Epithelial cell of esophagus (primary cell): ENCODE results near the gene RNF114.

ENCODE experiments used
- DNase-seq: peaks from one replicate; pipeline ENCODE4 v3.0.0; 2010; ENCODE audit warnings: low read depth
- H3K4me3 ChIP-seq: 2 replicates; pipeline ENCODE4 v1.5.1; 2011; ENCODE audit warnings: mild to moderate bottlenecking, low read length, control low read depth
- CTCF ChIP-seq: IDR thresholded peaks from 2 replicates; pipeline ENCODE4 v1.5.1; 2011; ENCODE audit warnings: low read depth, mild to moderate bottlenecking, low read length, control low read depth, inconsistent platforms; ENCODE audit not compliant: insufficient read depth; ENCODE audit errors: missing control alignments

RNF114 gene

DNA sequence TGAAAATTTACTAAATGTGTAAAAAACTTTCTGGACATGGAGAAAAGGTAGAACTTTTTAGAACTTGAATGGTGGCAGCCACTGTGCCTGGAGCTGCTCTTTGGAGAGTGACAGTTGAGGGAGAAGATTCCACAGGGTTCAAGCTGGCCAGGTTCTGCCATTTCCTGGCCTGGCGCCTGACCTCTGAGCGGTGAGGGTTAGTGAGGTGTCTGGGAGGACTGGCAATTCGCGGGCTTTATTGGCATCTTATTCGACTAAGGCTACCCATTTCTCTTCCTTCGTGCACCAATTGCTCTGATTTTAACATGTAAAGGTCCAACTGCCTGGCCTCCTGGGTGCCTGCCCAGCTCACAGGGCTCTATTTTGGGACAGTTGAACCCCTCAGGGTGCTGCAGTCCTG, 49.0 kb downstream of the RNF114 start:
- no peak for DNase-seq
- H3K4me3 ChIP-seq: no peak overlapping the region
- no peak for TF ChIP-seq CTCF

DNA sequence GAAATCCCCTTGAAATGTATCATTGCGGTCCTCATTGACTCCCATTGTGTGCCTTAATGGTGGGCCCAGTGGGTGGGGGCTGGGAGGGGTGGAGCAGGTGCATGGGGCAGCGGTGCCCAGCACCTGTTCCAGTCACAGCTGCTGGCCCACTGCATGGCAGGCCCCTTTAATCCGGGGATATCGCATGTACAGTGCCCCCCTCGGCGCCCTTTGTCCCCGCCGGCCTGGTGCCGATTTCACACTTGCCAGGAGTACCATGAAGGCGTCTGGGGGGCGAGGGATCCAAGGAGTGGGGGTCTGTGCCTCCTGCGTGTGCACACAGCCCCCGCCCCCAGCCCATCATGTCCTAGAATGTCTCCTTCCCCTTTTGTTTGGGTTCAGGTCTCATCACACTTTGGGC, 49.4 kb downstream of the RNF114 start:
- no peak for TF ChIP-seq CTCF
- no peak overlapping the region for H3K4me3 ChIP-seq
- no peak for DNase-seq

- DNase-seq: no peak
- no peak overlapping the region for H3K4me3 ChIP-seq
- TF ChIP-seq CTCF: no peak
Measured at GRCh38 chr20:49986049-49986448, 49.9 kb downstream of the RNF114 start.

DNA sequence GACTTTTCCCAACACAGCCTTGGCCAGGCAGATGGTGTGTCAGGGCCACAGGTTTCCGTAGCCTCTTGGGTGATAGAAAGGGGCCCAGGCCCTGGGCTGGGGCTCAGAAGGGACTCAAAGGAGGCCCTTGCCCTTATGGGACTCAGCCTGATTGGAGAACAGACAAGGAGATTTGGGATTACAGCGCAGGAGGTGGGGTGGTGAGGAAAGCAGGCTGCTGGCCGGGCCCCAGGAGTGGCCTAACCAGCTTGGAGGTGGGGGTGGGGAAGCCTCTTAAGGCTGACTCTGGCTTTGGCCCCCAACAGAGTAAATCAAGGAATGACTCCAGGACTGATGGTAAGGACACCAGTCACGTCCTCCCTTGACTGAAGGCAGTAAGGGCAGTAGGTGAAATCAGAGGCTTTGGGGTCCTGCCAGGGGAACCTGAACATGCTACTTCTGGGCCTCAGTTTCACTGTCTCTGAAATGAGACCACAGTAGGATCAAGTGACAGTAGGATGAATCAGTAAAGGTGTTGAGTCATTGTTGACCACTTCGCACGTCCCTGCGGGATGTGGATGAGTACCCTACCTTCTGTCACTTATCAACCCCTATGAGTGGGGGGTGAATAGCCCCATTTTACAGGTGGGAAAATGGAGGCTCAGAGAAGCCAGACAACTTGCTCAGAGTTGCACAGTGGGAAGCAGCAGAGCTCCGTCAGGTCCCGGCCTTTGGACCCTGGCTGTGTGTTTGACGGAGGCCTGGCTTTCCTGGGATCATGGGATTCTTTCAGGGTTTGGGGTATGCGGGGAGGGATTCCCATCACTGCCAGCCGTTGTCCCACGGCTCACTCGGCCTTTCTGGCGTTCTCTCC, 51.0 kb downstream of the RNF114 start:
- DNase-seq: no peak
- TF ChIP-seq CTCF: no peak

GRCh38 chr20:49987868-49988690, 51.9 kb downstream of the RNF114 start:
- no peak overlapping the region for H3K4me3 ChIP-seq
- no peak for DNase-seq
- TF ChIP-seq CTCF: no peak

More for the DNA sequence above, 51.0 kb downstream of the RNF114 start:
- no peak overlapping the region for H3K4me3 ChIP-seq

DNA sequence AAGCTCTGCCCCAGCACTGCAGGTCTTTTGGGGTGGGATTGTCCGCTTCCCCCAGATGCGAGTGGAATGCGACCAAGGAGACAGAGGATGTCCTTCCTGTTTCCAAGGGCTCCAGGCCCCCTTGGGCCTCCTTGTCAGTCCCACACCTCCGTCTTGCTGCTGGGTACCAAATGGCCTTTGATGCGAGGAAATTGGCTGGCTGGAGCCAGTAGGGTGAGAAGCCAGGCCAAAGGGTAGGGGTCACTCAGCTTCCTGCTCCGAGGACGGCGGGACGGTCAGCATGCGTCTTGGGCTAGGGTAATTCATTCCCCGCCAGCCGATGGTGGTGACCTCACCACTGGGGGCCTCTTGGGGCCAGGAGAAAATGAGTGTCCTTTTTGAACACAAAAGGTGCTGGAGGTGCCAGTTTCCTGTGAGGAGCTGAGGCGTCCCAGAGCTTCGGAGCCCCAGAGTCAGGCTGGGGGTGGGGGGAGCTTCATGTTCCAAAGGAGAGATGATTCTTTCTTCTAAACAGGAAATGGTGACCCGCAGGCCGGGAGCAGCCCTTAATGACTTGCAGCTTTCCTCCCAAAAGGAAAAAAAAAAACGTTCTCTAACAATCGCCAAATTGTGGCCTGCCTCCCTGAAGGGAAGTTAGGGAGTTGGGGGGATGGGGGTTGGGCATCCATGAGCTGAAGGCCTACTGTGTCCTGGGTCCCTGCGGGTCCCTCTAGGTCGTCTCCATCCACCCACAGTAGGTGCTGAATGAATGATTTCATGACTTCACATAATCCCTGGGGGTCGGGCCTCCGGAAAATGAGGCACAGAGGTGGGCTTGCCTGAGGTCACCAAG, 53.3 kb downstream of the RNF114 start:
- H3K4me3 ChIP-seq: no peak overlapping the region
- DNase-seq: no peak

More for the DNA sequence above, 53.3 kb downstream of the RNF114 start:
- TF ChIP-seq CTCF: no peak
